ENCODE measurements around the gene IKBKE. TPM values are rescaled to one million over a fixed set of nuclear protein-coding genes. Genes with fewer than 3 reads are reported as not detected.

IKBKE gene
- total RNA-seq, 1 experiment from 2014 or later = 5.1 TPM

GRCh38 chr1:206540044-206540780 lies 69.9 kb downstream of the IKBKE start:
- POLR2A ChIA-PET = interaction anchor here (0.6 kb wide), 1 partner anchor 20 kb away, joined by 3 read pairs; no protein-coding TSS in a partner anchor
- Histone ChIP-seq H3K9ac (ENCODE audit: low read length) (no peak overlapping the region), H3K27ac (ENCODE audit: low read depth, low read length) (no peak overlapping the region), H3K79me2 (ENCODE audit: insufficient read depth, low read length) (no peaks in the 10 kb centered on the region), H3K9me2 (ENCODE audit: insufficient read depth) (no peaks in the 10 kb centered on the region), H3K27me3 (ENCODE audit: insufficient read depth, low read length) (no peaks in the 10 kb centered on the region), H4K20me1 (ENCODE audit: insufficient read depth) (no peaks in the 10 kb centered on the region), H2AFZ (ENCODE audit: low read depth, low read length, poor library complexity, severe bottlenecking) (no peak overlapping the region), H3K9me3 (ENCODE audit: control insufficient read depth in 1 of 2, insufficient read depth in 1 of 2, low read depth in 1 of 2, low read length in 2 of 2) (no peaks in the 10 kb centered on the region), H3K4me2 (ENCODE audit: low read length) (no peak overlapping the region), H3K4me3 (replicated peaks in 1 of 2; ENCODE audit: low read depth in 1 of 2, low read length in 2 of 2) (no peak overlapping the region), H3K36me3 (ENCODE audit: control insufficient read depth in 1 of 2, insufficient read depth in 2 of 2, low read length in 2 of 2) (no peaks in the 10 kb centered on the region), H3K4me1 (ENCODE audit: control insufficient read depth in 1 of 2, insufficient read depth in 2 of 2, low read length in 2 of 2) (peaks cover 0 to 7% of the 10 kb centered on the region in 2 experiments; a peak in 2 of 4 replicates)
- CTCF ChIA-PET = no interaction called here
- no peak for DNase-seq (ENCODE audit: low read depth, low spot score)
- RAD21 ChIA-PET (ENCODE audit: low non-redundant PET in 1 of 2, low total read pairs in 2 of 2, uncharacterized antibody in 2 of 2, unreplicated experiment in 2 of 2) = no interaction called here
- BruUV-seq (replicated peaks) = no TSS peak
- ATAC-seq = no peak
- intact Hi-C loops (cut with micrococcal nuclease) = no loop called here
- TF ChIP-seq FOSL1 (IDR thresholded peaks at IDR 0.05; ENCODE audit: low read depth) = no peak

GRCh38 chr1:206541236-206541833 lies 71.1 kb downstream of the IKBKE start:
- no peaks in the 10 kb centered on the region for H3K9me3 ChIP-seq (ENCODE audit: control insufficient read depth in 1 of 2, insufficient read depth in 1 of 2, low read depth in 1 of 2, low read length in 2 of 2)
- H3K79me2 ChIP-seq (ENCODE audit: insufficient read depth, low read length) = no peaks in the 10 kb centered on the region
- no TSS peak for BruUV-seq (replicated peaks)
- intact Hi-C loops (cut with micrococcal nuclease) = no loop called here
- H3K27me3 ChIP-seq (ENCODE audit: insufficient read depth, low read length) = no peaks in the 10 kb centered on the region
- no peak overlapping the region for H3K4me2 ChIP-seq (ENCODE audit: low read length)
- POLR2A ChIA-PET = no interaction called here
- H3K9me2 ChIP-seq (ENCODE audit: insufficient read depth) = no peaks in the 10 kb centered on the region
- CTCF ChIA-PET = no interaction called here
- peaks cover 0 to 7% of the 10 kb centered on the region in 2 experiments; a peak in 2 of 4 replicates for H3K4me1 ChIP-seq (ENCODE audit: control insufficient read depth in 1 of 2, insufficient read depth in 2 of 2, low read length in 2 of 2)
- H3K4me3 ChIP-seq (replicated peaks in 1 of 2; ENCODE audit: low read depth in 1 of 2, low read length in 2 of 2) = no peak overlapping the region
- H4K20me1 ChIP-seq (ENCODE audit: insufficient read depth) = no peaks in the 10 kb centered on the region
- no peak overlapping the region for H2AFZ ChIP-seq (ENCODE audit: low read depth, low read length, poor library complexity, severe bottlenecking)
- no peak for DNase-seq (ENCODE audit: low read depth, low spot score)
- no peak overlapping the region for H3K27ac ChIP-seq (ENCODE audit: low read depth, low read length)
- RAD21 ChIA-PET (ENCODE audit: low non-redundant PET in 1 of 2, low total read pairs in 2 of 2, uncharacterized antibody in 2 of 2, unreplicated experiment in 2 of 2) = no interaction called here
- no peak for ATAC-seq
- no peaks in the 10 kb centered on the region for H3K36me3 ChIP-seq (ENCODE audit: control insufficient read depth in 1 of 2, insufficient read depth in 2 of 2, low read length in 2 of 2)
- H3K9ac ChIP-seq (ENCODE audit: low read length) = no peak overlapping the region
- TF ChIP-seq REST (IDR thresholded peaks at IDR 0.05; ENCODE audit: low read depth) (no peak), RAD21 (IDR thresholded peaks at IDR 0.05; ENCODE audit: low read depth) (no peak), POLR2A (IDR thresholded peaks at IDR 0.05; ENCODE audit: borderline replicate concordance, extremely low read depth, insufficient read depth, insufficient read length) (no peak), CTCF (IDR thresholded peaks at IDR 0.05 in 2 of 3, conservative IDR thresholded peaks at IDR 0.05 in 1 of 3; ENCODE audit: borderline replicate concordance in 1 of 3, insufficient read depth in 1 of 3, low read depth in 2 of 3, low read length in 2 of 3) (no peak), EGR1 (IDR thresholded peaks at IDR 0.05; ENCODE audit: low read depth) (no peak), EZH2phosphoT487 (IDR thresholded peaks at IDR 0.05; ENCODE audit: borderline replicate concordance) (no peak), CEBPB (IDR thresholded peaks at IDR 0.05; ENCODE audit: low read depth) (no peak), SIN3A (IDR thresholded peaks at IDR 0.05; ENCODE audit: low read depth) (no peak), SP1 (IDR thresholded peaks at IDR 0.05; ENCODE audit: low read depth) (no peak), EZH2 (IDR thresholded peaks at IDR 0.05) (no peak)
